ENCODE measurements around the gene ZBTB7C. TPM values are rescaled to one million over a fixed set of nuclear protein-coding genes. Genes with fewer than 3 reads are reported as not detected.

The ZBTB7C gene
- polyA plus RNA-seq, 2 of the 4 experiments (the other 2 are of a cell fraction) = 0.10 to 0.12 TPM

- FAIRE-seq (no peak), ATAC-seq (no peak), DNase-seq (ENCODE audit: low read depth in 1 of 2, low spot score in 1 of 2) (no peak)
- H3K4me1 ChIP-seq = peaks cover 32% of the 10 kb centered on the region
- H3K27ac ChIP-seq = peak overlapping the region; percentile 99
- WGBS (ENCODE audit: missing lambda C conversion rate) = 90% methylated on average over 3 of the region's 4 CpGs
- no peak overlapping the region for H3K4me3 ChIP-seq
- no peak overlapping the region for H3K4me2 ChIP-seq
- POLR2A ChIA-PET = interaction anchor here (4.1 kb wide), 1 partner anchor 70 kb away, joined by 46 read pairs; the partner anchor contains the start of gene SMAD2
- CTCF ChIA-PET = interaction anchor here (0.5 to 0.6 kb wide), 2 partner anchors 26 to 112 kb away, joined by 3 to 4 read pairs; no protein-coding TSS in a partner anchor
- TF ChIP-seq NFE2L2 (conservative IDR thresholded peaks at IDR 0.05; ENCODE audit: low read length) (no peak), RFX5 (IDR thresholded peaks at IDR 0.05) (no peak), RNF2 (IDR thresholded peaks at IDR 0.05; ENCODE audit: borderline replicate concordance, low read depth) (no peak), ESRRA (IDR thresholded peaks at IDR 0.05; ENCODE audit: borderline replicate concordance, low read length) (no peak), NR3C1 (IDR thresholded peaks at IDR 0.05) (no peak), RCOR1 (IDR thresholded peaks at IDR 0.05; ENCODE audit: low read depth, low read length) (no peak), SREBF2 (IDR thresholded peaks at IDR 0.05) (no peak), HMGXB4 (CRISPR knock-in tag; IDR thresholded peaks at IDR 0.05; ENCODE audit: borderline replicate concordance) (no peak), FOSB (CRISPR knock-in tag; IDR thresholded peaks at IDR 0.05) (no peak), POLR2AphosphoS2 (conservative IDR thresholded peaks at IDR 0.05; ENCODE audit: low read length) (no peak), MAZ (IDR thresholded peaks at IDR 0.05; ENCODE audit: borderline replicate concordance, low read depth, low read length) (no peak), MAFK (IDR thresholded peaks at IDR 0.05; ENCODE audit: partially characterized antibody) (no peak), ZFP36 (IDR thresholded peaks at IDR 0.05; ENCODE audit: borderline replicate concordance, partially characterized antibody) (no peak), EHF (CRISPR knock-in tag; IDR thresholded peaks at IDR 0.05) (no peak), USF2 (IDR thresholded peaks at IDR 0.05) (no peak)
- peaks cover 49% of the 10 kb centered on the region for H3K9me3 ChIP-seq
Measured at GRCh38 chr18:48000701-48001100, 408.5 kb downstream of the ZBTB7C start.

- 94% methylated on average over 4 of the region's 4 CpGs for WGBS (ENCODE audit: missing lambda C conversion rate)
- no peak for ATAC-seq
- no peak for FAIRE-seq
- ChIA-PET POLR2A (no interaction called here), CTCF (no interaction called here)
- H3K4me2 ChIP-seq = no peak overlapping the region
- no peak for DNase-seq (ENCODE audit: low read depth in 1 of 2, low spot score in 1 of 2)
- peak overlapping the region; percentile 81 to 99 for H3K27ac ChIP-seq
- TF ChIP-seq RAD21 (conservative IDR thresholded peaks at IDR 0.05 in 1 of 2, IDR thresholded peaks at IDR 0.05 in 1 of 2) = no peak
- no peak for TF ChIP-seq CHD2 (IDR thresholded peaks at IDR 0.05; ENCODE audit: low read length, partially characterized antibody)
- no peak for TF ChIP-seq FOXS1 (CRISPR knock-in tag; IDR thresholded peaks at IDR 0.05)
- no peak for TF ChIP-seq KDM5A (IDR thresholded peaks at IDR 0.05)
- no peak for TF ChIP-seq GATA3 (IDR thresholded peaks at IDR 0.05; ENCODE audit: borderline replicate concordance)
- TF ChIP-seq CTCF (IDR thresholded peaks at IDR 0.05) = no peak
- TF ChIP-seq SMC3 (IDR thresholded peaks at IDR 0.05) = no peak
- TF ChIP-seq ZC3H11A (IDR thresholded peaks at IDR 0.05) = no peak
- TF ChIP-seq ZSCAN20 (CRISPR knock-in tag; IDR thresholded peaks at IDR 0.05) = no peak
- no peak for TF ChIP-seq E2F6 (IDR thresholded peaks at IDR 0.05; ENCODE audit: borderline replicate concordance, low read depth)
- TF ChIP-seq CBX8 (IDR thresholded peaks at IDR 0.05) = no peak
- TF ChIP-seq ESRRA (IDR thresholded peaks at IDR 0.05; ENCODE audit: borderline replicate concordance, low read length) = no peak
- no peak for TF ChIP-seq HOXB13 (CRISPR knock-in tag; IDR thresholded peaks at IDR 0.05; ENCODE audit: low read depth)
- no peak for TF ChIP-seq HOXB5 (CRISPR knock-in tag; IDR thresholded peaks at IDR 0.05)
- no peak for TF ChIP-seq EP300 (IDR thresholded peaks at IDR 0.05)
- no peak for TF ChIP-seq FOSL2 (IDR thresholded peaks at IDR 0.05)
- no peak for TF ChIP-seq FOSL2 (CRISPR knock-in tag; IDR thresholded peaks at IDR 0.05)
- H3K4me3 ChIP-seq = no peak overlapping the region
- peaks cover 49% of the 10 kb centered on the region for H3K9me3 ChIP-seq
- peaks cover 26% of the 10 kb centered on the region for H3K4me1 ChIP-seq
Measured at GRCh38 chr18:47999801-48000248, 409.4 kb downstream of the ZBTB7C start.

All from A549 (cell line).